Liver (tissue), 9 donors: ENCODE measurements around the gene TMEM263. TPM values are rescaled to one million over a fixed set of nuclear protein-coding genes. Genes with fewer than 3 reads are reported as not detected.

ENCODE experiments used
- DNase-seq: peaks from one replicate; pipeline ENCODE4 v3.0.0-alpha.2; 2017; ENCODE audit warnings: low spot score
- H3K27ac ChIP-seq, 2 donors: one replicate each; pipeline ENCODE4 v1.7.0; 2013; ENCODE audit warnings: inconsistent platforms in 2 of 2, low read length in 2 of 2, control low read depth in 1 of 2, low read depth in 1 of 2, mild to moderate bottlenecking in 1 of 2
- H3K27me3 ChIP-seq, 4 donors: one replicate each; pipeline versions ENCODE4 v1.6.1 to v1.7.0; 2013; ENCODE audit warnings: low read length in 3 of 4, inconsistent platforms in 1 of 4, mild to moderate bottlenecking in 1 of 4, moderate library complexity in 1 of 4; ENCODE audit not compliant: control insufficient read depth in 4 of 4, insufficient read depth in 4 of 4
- H3K36me3 ChIP-seq, 4 donors: one replicate each; pipeline versions ENCODE4 v1.6.1 to v1.7.0; 2013; ENCODE audit warnings: low read length in 3 of 4, mild to moderate bottlenecking in 3 of 4, low read depth in 1 of 4, moderate library complexity in 1 of 4; ENCODE audit not compliant: control insufficient read depth in 4 of 4, insufficient read depth in 3 of 4
- H3K4me1 ChIP-seq, 4 donors: one replicate each; pipeline versions ENCODE4 v1.6.1 to v1.7.0; 2013; ENCODE audit warnings: low read length in 3 of 4, mild to moderate bottlenecking in 3 of 4, moderate library complexity in 1 of 4; ENCODE audit not compliant: control insufficient read depth in 4 of 4, insufficient read depth in 4 of 4
- H3K4me3 ChIP-seq, 3 donors: one replicate each; pipeline versions ENCODE4 v1.6.1 to v1.7.0; 2013; ENCODE audit warnings: low read length in 3 of 3, control low read depth in 1 of 3, low read depth in 1 of 3, mild to moderate bottlenecking in 1 of 3
- H3K9ac ChIP-seq, 2 donors: one replicate each; pipeline ENCODE4 v1.7.0; 2013; ENCODE audit warnings: low read length in 2 of 2, mild to moderate bottlenecking in 2 of 2, moderate library complexity in 2 of 2, control low read depth in 1 of 2, low read depth in 1 of 2
- H3K9me3 ChIP-seq, 4 donors: one replicate each; pipeline versions ENCODE4 v1.6.1 to v1.7.0; 2013; ENCODE audit warnings: low read length in 3 of 4; ENCODE audit not compliant: control insufficient read depth in 4 of 4
- EGR1 ChIP-seq, 2 donors: IDR thresholded peaks; 2 replicates each; pipeline ENCODE4 v1.6.1; 2016 to 2018; ENCODE audit warnings: antibody characterized with exemption in 2 of 2, low read depth in 2 of 2
- FOXA1 ChIP-seq: IDR thresholded peaks from 2 replicates; pipeline ENCODE4 v1.6.1; 2016; ENCODE audit warnings: antibody characterized with exemption
- FOXA2 ChIP-seq: IDR thresholded peaks from 2 replicates; pipeline ENCODE4 v1.6.1; 2016; ENCODE audit warnings: antibody characterized with exemption
- GABPA ChIP-seq, 2 donors: IDR thresholded peaks in 1 of 2; conservative IDR thresholded peaks in 1 of 2; 2 replicates each; pipeline ENCODE4 v1.6.1; 2016; ENCODE audit warnings: antibody characterized with exemption in 2 of 2, mild to moderate bottlenecking in 1 of 2, moderate library complexity in 1 of 2
- HNF4A ChIP-seq, 2 donors: conservative IDR thresholded peaks; 2 replicates each; pipeline ENCODE4 v1.6.1; 2016; ENCODE audit warnings: antibody characterized with exemption in 2 of 2, mild to moderate bottlenecking in 2 of 2
- HNF4G ChIP-seq: IDR thresholded peaks from 2 replicates; pipeline ENCODE4 v1.6.1; 2016; ENCODE audit warnings: antibody characterized with exemption
- JUND ChIP-seq, 2 donors: IDR thresholded peaks; 2 replicates each; pipeline ENCODE4 v1.6.1; 2016; ENCODE audit warnings: antibody characterized with exemption in 2 of 2
- MAX ChIP-seq: IDR thresholded peaks from 2 replicates; pipeline ENCODE4 v1.6.1; 2016; ENCODE audit warnings: antibody characterized with exemption
- NR2F2 ChIP-seq: IDR thresholded peaks from 2 replicates; pipeline ENCODE4 v1.6.1; 2016; ENCODE audit warnings: antibody characterized with exemption
- RAD21 ChIP-seq, 2 donors: IDR thresholded peaks; 2 replicates each; pipeline ENCODE4 v1.6.1; 2016; ENCODE audit warnings: antibody characterized with exemption in 2 of 2, mild to moderate bottlenecking in 2 of 2
- REST ChIP-seq: IDR thresholded peaks from 2 replicates; pipeline ENCODE4 v1.6.1; 2016; ENCODE audit warnings: antibody characterized with exemption, mild to moderate bottlenecking
- RXRA ChIP-seq, 2 donors: IDR thresholded peaks; 2 replicates each; pipeline ENCODE4 v1.6.1; 2017 to 2018; ENCODE audit warnings: antibody characterized with exemption in 2 of 2, mild to moderate bottlenecking in 1 of 2
- SP1 ChIP-seq: IDR thresholded peaks from 2 replicates; pipeline ENCODE4 v1.6.1; 2018; ENCODE audit warnings: antibody characterized with exemption, mild to moderate bottlenecking
- TAF1 ChIP-seq: conservative IDR thresholded peaks from 2 replicates; pipeline ENCODE4 v1.6.1; 2016; ENCODE audit warnings: antibody characterized with exemption, mild to moderate bottlenecking
- YY1 ChIP-seq: IDR thresholded peaks from 2 replicates; pipeline ENCODE4 v1.6.1; 2016; ENCODE audit warnings: antibody characterized with exemption, mild to moderate bottlenecking
- WGBS: extraction: QIAGEN DNeasy Blood & Tissue Kit; methylation state at CpG from one replicate; pipeline ENCODE4 v1.1.7; 2013; 5-methylcytosine and 5-hydroxymethylcytosine counted together
- polyA plus RNA-seq, 2 donors: library from polyadenylated mRNA; stranded (reverse) in 1 of 2; unstranded in 1 of 2; fragments of 200-250 nt in 1 of 2; fragments of >200 nt in 1 of 2; fragmentation: Nextera tagmentation in 1 of 2; extraction: Ambion mirVana in 1 of 2; gene quantifications; one replicate each; pipeline versions ENCODE4 v1.2.1 to v1.2.3, GENCODE V29; 2013 to 2015
- total RNA-seq, 2 donors: library from RNA; depleted of rRNA; stranded (reverse); fragments of >200 nt; gene quantifications; one replicate each; pipeline ENCODE4 v1.2.3, GENCODE V29; 2014
- TF ChIP-seq, protein P1 (sequence below): IDR thresholded peaks from 2 replicates; pipeline ENCODE4 v1.6.1; 2016; ENCODE audit warnings: antibody characterized with exemption
- TF ChIP-seq, protein P2 (sequence below): fragments of 150-350 bp; IDR thresholded peaks from 2 replicates; pipeline ENCODE4 v1.5.1; 2017; ENCODE audit warnings: improper control_type of control experiment, low read depth, low read length; ENCODE audit not compliant: missing input control
- TF ChIP-seq, protein P3 (sequence below): IDR thresholded peaks from 2 replicates; pipeline ENCODE4 v1.6.1; 2016; ENCODE audit warnings: antibody characterized with exemption
- donor health status: healthy.
- donor health status: healthy.
- donor health status: healthy.
- donor health status: healthy.
- donor health status: healthy.

The TMEM263 gene
- total and polyA plus RNA-seq, 4 donors, result 21.4 to 38.0 (median 21.9) TPM

- H3K4me3 ChIP-seq, result no peak overlapping the region
- DNase-seq, result no peak
- 90% methylated on average over 1 of the region's 1 CpG for WGBS
- no peaks in the 10 kb centered on the region for H3K27me3 ChIP-seq
- no peak for TF ChIP-seq FOXA1
- TF ChIP-seq RAD21 (IDR thresholded peaks at IDR 0.05), result no peak
- TF ChIP-seq, protein P1, sequence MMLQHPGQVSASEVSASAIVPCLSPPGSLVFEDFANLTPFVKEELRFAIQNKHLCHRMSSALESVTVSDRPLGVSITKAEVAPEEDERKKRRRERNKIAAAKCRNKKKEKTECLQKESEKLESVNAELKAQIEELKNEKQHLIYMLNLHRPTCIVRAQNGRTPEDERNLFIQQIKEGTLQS, result no peak
- TF ChIP-seq, protein P2, sequence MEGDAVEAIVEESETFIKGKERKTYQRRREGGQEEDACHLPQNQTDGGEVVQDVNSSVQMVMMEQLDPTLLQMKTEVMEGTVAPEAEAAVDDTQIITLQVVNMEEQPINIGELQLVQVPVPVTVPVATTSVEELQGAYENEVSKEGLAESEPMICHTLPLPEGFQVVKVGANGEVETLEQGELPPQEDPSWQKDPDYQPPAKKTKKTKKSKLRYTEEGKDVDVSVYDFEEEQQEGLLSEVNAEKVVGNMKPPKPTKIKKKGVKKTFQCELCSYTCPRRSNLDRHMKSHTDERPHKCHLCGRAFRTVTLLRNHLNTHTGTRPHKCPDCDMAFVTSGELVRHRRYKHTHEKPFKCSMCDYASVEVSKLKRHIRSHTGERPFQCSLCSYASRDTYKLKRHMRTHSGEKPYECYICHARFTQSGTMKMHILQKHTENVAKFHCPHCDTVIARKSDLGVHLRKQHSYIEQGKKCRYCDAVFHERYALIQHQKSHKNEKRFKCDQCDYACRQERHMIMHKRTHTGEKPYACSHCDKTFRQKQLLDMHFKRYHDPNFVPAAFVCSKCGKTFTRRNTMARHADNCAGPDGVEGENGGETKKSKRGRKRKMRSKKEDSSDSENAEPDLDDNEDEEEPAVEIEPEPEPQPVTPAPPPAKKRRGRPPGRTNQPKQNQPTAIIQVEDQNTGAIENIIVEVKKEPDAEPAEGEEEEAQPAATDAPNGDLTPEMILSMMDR, result no peak
- TF ChIP-seq, protein P3, sequence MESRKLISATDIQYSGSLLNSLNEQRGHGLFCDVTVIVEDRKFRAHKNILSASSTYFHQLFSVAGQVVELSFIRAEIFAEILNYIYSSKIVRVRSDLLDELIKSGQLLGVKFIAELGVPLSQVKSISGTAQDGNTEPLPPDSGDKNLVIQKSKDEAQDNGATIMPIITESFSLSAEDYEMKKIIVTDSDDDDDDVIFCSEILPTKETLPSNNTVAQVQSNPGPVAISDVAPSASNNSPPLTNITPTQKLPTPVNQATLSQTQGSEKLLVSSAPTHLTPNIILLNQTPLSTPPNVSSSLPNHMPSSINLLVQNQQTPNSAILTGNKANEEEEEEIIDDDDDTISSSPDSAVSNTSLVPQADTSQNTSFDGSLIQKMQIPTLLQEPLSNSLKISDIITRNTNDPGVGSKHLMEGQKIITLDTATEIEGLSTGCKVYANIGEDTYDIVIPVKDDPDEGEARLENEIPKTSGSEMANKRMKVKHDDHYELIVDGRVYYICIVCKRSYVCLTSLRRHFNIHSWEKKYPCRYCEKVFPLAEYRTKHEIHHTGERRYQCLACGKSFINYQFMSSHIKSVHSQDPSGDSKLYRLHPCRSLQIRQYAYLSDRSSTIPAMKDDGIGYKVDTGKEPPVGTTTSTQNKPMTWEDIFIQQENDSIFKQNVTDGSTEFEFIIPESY, result no peak
- TF ChIP-seq JUND (IDR thresholded peaks at IDR 0.05), result no peak
- no peak for TF ChIP-seq YY1
- TF ChIP-seq RXRA (IDR thresholded peaks at IDR 0.05), result no peak
- TF ChIP-seq FOXA2, result no peak
- no peak for TF ChIP-seq MAX
- no peak for TF ChIP-seq TAF1
- no peak for TF ChIP-seq REST
- no peak for TF ChIP-seq NR2F2
- no peak for TF ChIP-seq SP1
- TF ChIP-seq HNF4A (conservative IDR thresholded peaks at IDR 0.05), result no peak
- H3K27ac ChIP-seq, result no peak overlapping the region
- no peaks in the 10 kb centered on the region for H3K9me3 ChIP-seq
- H3K9ac ChIP-seq, result no peak overlapping the region
- H3K36me3 ChIP-seq, result peaks cover 0 to 3% (median 1%) of the 10 kb centered on the region in 4 donors
- H3K4me1 ChIP-seq, result peaks cover 15 to 32% (median 20%) of the 10 kb centered on the region in 4 donors
These were observed 26.5 kb downstream of the TMEM263 start for GRCh38 chr12:106982229-106982628.

DNA sequence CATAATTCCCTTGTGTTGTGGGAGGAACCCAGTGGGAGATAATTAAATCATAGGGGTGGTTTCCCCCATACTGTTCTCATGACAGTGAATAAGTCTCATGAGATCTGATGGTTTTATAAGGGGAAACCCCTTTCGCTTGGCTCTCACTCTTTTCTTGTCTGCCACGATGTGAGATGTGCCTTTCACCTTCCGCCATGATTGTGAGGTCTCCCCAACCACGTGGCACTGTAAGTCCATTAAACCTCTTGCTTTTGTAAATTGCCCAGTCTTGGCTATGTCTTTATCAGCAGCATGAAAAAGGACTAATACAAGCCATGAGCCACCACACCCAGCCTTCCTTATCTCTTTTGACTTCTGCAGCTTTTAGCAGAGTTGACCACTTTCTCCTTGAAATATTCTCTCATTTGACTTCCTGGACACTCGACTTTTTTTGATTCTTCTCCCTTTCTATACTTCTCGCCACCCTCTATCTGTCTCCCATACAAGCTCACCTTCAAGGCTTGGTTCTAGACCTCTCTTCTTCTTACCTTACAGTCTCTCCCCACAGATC, 29.0 kb downstream of the TMEM263 start:
- WGBS, result 96% methylated on average over 6 of the region's 6 CpGs
- H3K27me3 ChIP-seq, result no peaks in the 10 kb centered on the region
- no peak overlapping the region for H3K4me3 ChIP-seq
- H3K36me3 ChIP-seq, result peaks cover 0 to 3% (median 1%) of the 10 kb centered on the region in 4 donors
- no peak for DNase-seq
- H3K9ac ChIP-seq, result no peak overlapping the region
- H3K4me1 ChIP-seq, result peaks cover 6 to 16% (median 13%) of the 10 kb centered on the region in 4 donors
- H3K27ac ChIP-seq, result no peak overlapping the region
- TF ChIP-seq HNF4A (conservative IDR thresholded peaks at IDR 0.05) (no peak), FOXA2 (no peak), RXRA (IDR thresholded peaks at IDR 0.05) (no peak), HNF4G (no peak), GABPA (IDR thresholded peaks at IDR 0.05 in 1 of 2, conservative IDR thresholded peaks at IDR 0.05 in 1 of 2) (no peak), JUND (IDR thresholded peaks at IDR 0.05) (no peak), SP1 (no peak), EGR1 (IDR thresholded peaks at IDR 0.05; ENCODE audit: low read depth in 2 of 2) (no peak)
- TF ChIP-seq, protein P3, result no peak
- no peaks in the 10 kb centered on the region for H3K9me3 ChIP-seq
